G401.6 (cell line): ENCODE measurements around the gene MSANTD2.

Experiments
- FAIRE-seq: peaks from 2 replicates; lab custom pipeline; 2012; peaks lifted over from hg19 to GRCh38; lab: Jason Lieb, UNC

The MSANTD2 gene

GRCh38 chr11:124817036-124817435, 16.8 kb upstream of the MSANTD2 start:
- no peak for FAIRE-seq

GRCh38 chr11:124814739-124815138, 14.5 kb upstream of the MSANTD2 start:
- no peak for FAIRE-seq

DNA sequence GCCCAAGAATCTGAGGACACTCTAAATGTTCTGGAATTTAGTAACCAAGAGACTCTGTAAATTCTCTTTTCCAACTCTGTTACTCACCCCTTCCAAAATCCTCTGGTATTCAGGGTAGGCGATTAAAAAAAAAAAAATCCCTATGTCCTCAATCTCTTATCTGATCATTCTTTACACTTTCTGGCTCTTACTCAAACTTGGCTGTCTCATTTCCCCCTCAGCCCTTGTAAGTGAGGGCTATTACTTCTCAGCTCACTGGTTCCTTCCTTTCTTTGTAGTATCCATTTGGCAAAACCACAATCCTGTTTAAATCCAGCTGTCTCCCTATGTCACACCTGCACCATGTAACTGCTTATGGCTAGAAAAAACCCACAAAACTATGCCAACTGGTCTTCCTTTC, 12.7 kb upstream of the MSANTD2 start:
- no peak for FAIRE-seq

- no peak for FAIRE-seq
Measured at GRCh38 chr11:124811399-124812125, 11.4 kb upstream of the MSANTD2 start.

DNA sequence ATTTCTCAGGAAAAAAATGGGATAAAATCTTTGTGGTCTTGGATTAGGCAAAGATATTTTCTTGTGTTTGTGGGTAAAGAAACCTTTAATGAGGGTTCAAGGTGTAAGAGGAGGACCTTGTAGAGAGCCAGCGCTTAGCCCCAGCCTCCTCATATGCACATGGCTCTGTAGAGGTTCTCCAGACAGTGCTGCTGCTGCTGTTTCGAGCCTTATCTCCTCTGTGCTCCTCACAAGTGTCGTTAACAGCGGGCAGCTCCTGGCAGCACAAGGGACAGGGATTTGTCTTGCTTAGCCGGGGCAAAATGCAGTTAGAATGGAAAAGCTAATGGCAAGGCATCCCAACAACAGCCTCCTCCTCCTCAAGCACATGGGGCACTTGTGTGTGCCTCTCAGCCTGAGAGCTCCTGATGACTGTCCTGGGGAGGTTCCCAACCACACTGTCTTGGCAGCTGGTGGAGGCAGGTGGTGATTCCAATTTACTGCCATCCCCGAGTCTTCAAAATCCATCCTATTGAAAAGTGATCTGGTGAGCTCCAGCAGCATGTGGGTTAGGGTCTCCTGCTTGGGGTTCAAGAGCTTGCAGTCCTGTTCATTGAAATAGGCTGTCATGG, 7.6 kb upstream of the MSANTD2 start:
- FAIRE-seq: no peak

GRCh38 chr11:124807201-124807600, 7.0 kb upstream of the MSANTD2 start:
- no peak for FAIRE-seq

DNA sequence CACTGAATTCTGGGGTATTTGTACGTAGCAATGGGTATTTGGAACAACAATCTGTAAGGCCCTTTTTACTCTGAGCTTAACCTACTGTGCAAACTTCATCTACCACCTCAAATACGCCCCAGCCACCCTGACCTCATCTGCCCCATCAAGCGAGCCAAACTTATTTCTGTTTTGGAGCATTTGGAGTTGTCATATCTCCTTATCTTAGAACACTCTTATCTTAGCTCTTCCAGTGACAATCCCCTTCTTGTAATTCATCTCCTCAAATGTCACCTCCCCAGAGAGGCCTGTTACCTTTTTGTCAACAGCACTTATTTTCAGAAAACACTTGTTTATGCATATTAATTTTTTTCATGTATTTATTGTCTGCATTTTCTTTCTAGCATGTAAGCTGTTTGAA, 4.7 kb upstream of the MSANTD2 start:
- no peak for FAIRE-seq

GRCh38 chr11:124801636-124802312, 1.6 kb upstream of the MSANTD2 start:
- FAIRE-seq: no peak

GRCh38 chr11:124801014-124801413, 808 bp upstream of the MSANTD2 start:
- no peak for FAIRE-seq

GRCh38 chr11:124799348-124800225, 619 bp downstream of the MSANTD2 start:
- FAIRE-seq: no peak

DNA sequence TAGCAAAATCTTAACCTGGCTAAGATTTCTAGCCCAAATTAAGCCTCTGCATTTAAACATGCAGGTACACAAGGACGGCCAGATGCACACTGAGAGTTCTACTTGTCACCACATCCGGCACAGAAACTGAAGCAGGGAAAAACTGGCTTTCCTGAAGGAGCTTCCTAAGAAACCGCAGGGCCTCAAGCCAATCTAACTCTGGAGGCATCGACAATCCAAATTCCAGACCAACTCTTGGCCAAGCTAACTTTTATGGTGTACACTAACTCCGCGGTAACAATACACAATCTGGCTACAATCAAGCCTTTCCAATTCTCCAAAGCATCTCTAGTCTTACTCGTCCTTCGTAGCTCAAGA, 1.2 kb downstream of the MSANTD2 start:
- no peak for FAIRE-seq

- no peak for FAIRE-seq
Measured at GRCh38 chr11:124796312-124796711, 3.9 kb downstream of the MSANTD2 start.

DNA sequence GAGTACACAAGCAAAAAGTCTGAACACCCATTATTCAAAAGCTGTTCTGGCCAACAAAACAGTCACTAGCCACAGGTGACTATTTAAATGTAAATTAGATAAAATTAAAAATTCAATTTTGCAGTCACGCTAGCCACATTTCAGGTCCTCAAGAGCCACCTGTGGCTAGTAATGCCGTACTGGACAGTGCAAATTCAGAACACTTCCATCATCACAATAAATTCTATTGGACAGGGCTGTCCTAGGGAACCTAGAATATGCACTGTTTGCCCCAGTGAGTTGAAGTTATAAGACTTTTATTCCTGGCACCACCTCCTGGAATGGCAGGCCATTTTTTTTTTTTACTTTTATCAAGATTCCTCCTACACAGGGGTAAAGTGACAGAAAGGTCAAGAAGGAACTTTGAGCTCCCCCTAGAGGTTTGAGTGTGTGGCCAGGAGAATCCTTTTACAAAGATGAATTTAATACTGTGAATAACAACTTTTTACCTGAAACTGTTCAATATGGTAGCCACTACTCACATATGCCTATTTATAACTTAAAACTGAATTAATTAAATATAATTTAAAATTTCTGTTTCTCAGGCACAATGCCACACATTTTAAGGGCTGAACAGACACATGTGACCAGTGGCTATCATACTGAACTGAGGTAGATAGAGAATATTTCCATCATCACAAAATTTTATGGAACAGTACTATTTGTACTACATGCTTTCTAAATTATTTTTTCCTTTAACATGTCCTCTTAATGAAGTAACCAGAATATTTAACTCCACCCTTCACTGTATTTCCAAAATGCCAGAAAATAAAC, 6.5 kb downstream of the MSANTD2 start:
- FAIRE-seq: peak; percentile 93

- no peak for FAIRE-seq
Measured at GRCh38 chr11:124791626-124792341, 8.4 kb downstream of the MSANTD2 start.

GRCh38 chr11:124788521-124788920, 11.7 kb downstream of the MSANTD2 start:
- peak; percentile 31 for FAIRE-seq

DNA sequence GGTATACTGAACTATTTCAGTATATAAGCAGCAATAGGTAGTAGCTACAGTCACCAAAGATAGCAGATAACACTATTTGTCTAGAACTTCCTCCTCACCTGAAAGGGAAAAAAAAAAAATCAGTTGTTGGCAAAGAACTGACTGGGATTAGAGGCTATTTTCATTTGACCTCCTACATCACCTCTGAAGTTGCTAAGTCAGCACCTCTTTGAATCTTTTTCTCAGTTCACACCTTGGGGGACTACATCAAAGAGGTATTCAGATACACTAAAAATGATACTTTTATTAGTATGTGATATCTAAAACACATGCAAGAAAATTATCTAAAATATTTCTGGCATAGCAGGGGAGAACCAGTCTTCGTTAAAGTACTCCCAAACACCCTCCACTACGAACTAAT, 16.2 kb downstream of the MSANTD2 start:
- no peak for FAIRE-seq

GRCh38 chr11:124783002-124783401, 17.2 kb downstream of the MSANTD2 start:
- FAIRE-seq: no peak

DNA sequence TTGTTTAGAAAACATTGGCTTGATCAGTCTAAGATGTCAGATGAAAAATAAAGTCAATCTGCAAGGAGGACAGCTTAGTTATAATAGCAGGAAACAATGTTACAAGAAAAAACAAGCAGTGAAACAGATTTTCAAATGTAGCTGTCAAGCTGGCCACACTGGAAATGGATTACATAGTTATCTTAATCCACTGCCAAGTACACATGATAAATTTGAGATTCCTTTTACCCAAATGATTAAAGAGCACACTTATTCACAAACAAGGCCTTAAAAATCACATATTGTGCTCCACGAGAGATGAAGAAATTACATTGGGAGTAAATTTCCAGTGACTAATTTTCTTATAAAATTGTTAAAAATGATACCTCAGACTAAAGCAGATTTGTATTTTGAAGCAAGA, 20.6 kb downstream of the MSANTD2 start:
- no peak for FAIRE-seq

DNA sequence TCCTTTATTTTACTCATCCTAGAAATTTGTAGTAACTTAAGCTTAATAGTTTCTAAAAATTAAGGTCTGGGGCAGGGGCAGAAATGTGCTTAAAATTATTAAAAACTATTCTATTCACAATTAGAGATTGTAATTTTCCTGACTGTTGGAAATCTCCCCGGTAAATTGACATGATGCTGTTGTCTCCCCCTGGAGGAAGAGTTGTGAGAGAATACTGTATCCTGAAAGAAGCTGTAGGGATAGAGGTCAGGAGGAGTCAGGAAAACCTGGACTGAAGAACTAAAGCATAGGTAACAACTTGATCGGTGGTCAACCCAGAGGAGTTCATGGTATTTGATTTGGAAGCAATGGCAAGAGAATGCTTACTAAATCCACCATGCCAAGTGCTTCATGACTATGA, 21.9 kb downstream of the MSANTD2 start:
- FAIRE-seq: no peak

GRCh38 chr11:124776865-124777645, 23.2 kb downstream of the MSANTD2 start:
- FAIRE-seq: no peak
